UCSD-AML1 (cell line): ENCODE data around the gene DTX2.
A peak's percentile ranks its signal among the peaks of the same experiment; 100 is the strongest.
"Not testable (repeated sequence)": the region's sequence is repeated elsewhere in the genome, so short reads cannot be mapped to it uniquely, and the experiment has no call there.

Experiments used
- DNase-seq: peaks from one replicate; lab custom pipeline; 2025; ENCODE audit not compliant: unreplicated experiment; lab: John Stamatoyannopoulos, UW

The DTX2 gene

GRCh38 chr7:76461464-76462101 is at the start of gene DTX2:
Gene DTX2, plus strand, starts transcription at chr7:76461709. Its CDS starts 18,801 bp downstream, at chr7:76480510.
- not testable (repeated sequence) for DNase-seq

GRCh38 chr7:76412249-76412648 is 49.3 kb upstream of the DTX2 start:
- DNase-seq = no peak

GRCh38 chr7:76417654-76418310 is 43.7 kb upstream of the DTX2 start:
- DNase-seq = not testable (repeated sequence)

GRCh38 chr7:76421097-76421496 is 40.4 kb upstream of the DTX2 start:
- not testable (repeated sequence) for DNase-seq

GRCh38 chr7:76423666-76424412 is 37.7 kb upstream of the DTX2 start:
- no peak for DNase-seq

- no peak for DNase-seq
These were observed 36.9 kb upstream of the DTX2 start, which contains the start of gene ZP3 for GRCh38 chr7:76424413-76425111. Gene ZP3, plus strand, starts transcription at chr7:76424950. Its CDS starts 15 bp downstream, at chr7:76424965.

GRCh38 chr7:76425156-76425555 is 36.4 kb upstream of the DTX2 start:
- DNase-seq = no peak

GRCh38 chr7:76425558-76425957 is 36.0 kb upstream of the DTX2 start:
- not testable (repeated sequence) for DNase-seq

- no peak for DNase-seq
These were observed 35.3 kb upstream of the DTX2 start for GRCh38 chr7:76426246-76426645.

DNA sequence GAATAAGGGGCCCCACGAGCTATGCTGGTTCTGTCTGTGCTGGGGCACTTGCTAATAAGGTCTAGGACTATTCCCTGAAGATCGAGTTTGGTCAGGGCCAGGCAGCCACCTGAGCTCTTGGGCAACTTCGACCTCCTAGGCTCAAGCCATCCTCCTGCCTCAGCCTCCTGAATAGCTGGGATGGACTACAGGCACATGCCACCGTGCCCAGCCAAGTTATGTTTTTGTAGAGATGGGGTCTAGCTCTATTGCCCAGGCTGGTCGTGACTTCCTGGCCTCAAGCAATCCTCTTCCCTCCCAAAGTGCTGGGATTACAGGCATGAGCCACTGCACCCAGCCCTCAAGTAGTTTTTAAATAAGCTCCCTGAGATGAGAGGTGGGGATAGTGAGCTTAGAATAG is 33.9 kb upstream of the DTX2 start:
- DNase-seq = no peak

DNA sequence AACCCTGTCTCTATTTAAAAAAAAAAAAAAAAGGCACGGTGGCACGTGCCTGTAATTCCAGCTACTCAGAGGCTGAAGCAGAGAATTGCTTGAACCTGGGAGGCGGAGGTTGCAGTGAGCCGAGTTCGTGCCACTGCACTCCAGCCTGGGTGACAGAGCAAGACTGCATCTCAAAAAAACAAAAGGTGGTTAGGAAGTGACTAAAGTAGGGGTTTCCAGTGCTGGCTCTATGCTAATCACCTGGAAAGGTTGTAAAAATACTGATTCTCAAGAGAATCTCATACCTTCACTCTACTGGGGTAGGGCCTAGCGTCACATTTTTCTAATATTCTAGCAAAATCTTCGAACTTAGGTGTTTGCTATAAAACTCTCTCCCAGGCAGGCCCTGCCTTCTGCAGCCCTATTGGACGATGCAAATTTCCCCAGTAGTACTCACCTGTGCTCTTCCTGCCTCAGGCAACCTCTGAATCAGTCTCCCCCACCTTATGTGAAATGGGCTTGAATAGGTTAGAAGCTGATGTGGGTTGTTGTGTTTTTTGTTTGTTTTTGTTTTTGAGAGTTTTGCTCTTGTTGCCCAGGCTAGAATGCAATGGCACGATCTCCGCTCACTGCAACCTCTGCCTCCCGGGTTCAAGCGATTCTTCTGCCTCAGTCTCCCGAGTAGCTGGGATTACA is 33.2 kb upstream of the DTX2 start:
- no peak for DNase-seq

DNA sequence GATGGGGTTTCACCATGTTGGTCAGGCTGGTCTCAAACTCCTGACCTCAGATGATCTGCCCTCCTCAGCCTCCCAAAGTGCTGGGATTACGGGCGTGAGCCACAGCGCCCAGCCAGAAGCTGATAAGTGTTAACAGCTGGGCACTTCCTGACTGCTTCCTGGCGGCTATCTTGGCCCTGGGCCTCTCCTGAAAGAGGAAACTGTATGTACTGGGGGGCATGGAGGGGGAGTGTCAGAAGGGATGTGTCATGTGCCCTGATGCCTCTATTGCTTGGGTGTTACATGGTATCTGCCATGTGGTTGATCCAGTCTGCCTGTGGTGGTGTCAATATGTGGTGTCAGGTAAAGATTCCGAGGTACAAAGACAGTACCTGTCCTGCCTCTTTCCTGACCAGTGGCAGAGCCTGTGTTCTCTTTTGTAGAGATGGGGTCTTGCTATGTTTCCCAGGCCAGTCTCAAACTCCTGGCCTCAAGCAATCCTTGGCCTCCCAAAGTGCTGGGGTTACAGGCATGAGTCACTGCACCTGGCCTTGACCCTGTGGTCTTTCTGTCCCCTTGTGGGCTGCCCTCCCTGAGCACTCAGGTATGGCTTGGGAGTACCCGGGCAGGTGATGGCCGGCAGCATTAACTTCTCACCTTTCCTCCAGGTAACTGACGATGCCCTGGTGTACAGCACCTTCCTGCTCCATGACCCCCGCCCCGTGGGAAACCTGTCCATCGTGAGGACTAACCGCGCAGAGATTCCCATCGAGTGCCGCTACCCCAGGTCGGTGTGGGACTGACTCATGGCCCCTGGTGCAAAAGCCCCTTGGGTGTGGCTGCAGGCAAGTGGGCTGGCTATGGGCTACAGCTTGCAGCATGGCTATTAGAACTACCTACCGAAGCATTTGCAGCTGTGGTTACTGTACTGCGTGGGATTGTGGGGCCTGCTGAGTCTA is 32.4 kb upstream of the DTX2 start:
- peak; percentile 51 for DNase-seq

- no peak for DNase-seq
These were observed 31.3 kb upstream of the DTX2 start for GRCh38 chr7:76430211-76430610.

DNA sequence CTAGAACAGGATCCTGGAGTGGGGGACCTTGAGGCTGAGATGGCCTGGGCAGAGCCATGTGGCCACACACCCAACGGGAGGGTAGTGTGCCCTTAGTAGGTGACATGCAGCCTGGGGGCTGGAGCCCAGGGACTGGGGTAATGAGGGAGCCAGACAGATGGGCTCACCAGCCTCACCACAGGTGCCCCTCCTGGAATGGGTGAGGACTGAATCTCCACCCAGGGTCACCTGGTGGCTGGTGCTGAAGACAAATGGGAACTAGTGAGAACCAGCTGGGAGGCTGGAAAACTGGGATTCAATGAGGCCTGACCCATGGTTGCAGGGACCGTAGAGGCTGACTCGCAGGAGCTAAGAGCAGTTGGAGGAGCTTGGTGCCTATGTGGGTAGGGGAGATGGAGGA is 30.7 kb upstream of the DTX2 start:
- no peak for DNase-seq

GRCh38 chr7:76437873-76438272 is 23.6 kb upstream of the DTX2 start:
- DNase-seq = peak; percentile 41

DNA sequence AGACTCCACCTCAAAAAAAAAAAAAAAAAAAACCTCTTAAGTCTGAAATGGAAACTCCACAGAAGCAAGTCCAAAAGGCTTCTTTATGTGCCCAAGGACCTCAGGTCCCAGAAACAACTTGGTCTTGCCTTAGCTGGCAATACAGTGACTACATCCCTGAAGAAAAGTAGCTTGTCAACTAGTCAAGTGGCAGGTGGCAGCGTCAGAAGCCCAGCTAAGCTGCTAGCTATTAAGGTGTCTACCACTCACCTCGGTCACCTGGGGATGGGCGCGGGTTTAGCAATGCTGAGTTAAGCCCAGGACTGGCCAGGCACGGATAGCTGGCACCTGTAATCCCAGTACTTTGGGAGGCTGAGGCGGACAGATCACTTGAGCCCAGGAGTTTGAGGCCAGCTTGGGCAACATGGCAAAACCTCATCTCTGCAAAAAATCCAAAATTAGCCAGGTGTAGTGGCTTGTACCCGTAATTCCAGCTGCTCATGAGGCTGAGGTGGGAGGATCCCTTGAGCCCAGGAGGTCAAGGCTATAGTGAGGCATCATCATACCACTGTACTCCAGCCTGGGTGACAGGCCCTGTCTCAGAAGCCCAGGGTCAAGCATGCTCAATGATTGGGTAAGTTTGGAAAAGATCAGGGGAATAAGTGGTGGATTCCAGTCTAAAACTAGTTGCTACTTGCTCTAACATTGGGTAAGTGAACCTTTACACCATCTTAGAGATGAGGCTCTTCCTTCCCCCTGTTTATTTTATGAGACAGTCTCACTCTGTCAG is 22.2 kb upstream of the DTX2 start:
- not testable (repeated sequence) for DNase-seq

- not testable (repeated sequence) for DNase-seq
These were observed 21.1 kb upstream of the DTX2 start for GRCh38 chr7:76440404-76440803.

DNA sequence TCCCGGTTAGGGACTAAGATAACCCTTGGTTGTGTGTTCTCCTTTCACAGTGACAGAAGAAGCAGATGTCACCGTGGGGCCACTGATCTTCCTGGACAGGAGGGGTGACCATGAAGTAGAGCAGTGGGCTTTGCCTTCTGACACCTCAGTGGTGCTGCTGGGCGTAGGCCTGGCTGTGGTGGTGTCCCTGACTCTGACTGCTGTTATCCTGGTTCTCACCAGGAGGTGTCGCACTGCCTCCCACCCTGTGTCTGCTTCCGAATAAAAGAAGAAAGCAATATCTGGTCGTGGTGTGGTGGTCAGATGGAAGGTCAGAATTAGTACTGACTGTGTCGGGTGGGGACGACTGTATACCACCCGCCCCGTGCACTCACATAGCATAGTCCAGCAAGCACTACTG is 19.7 kb upstream of the DTX2 start:
- DNase-seq = not testable (repeated sequence)
